GM23338 (cell line): Measurements from ENCODE around the gene LTB4R. TPM values are rescaled to one million over a fixed set of nuclear protein-coding genes. Genes with fewer than 3 reads are reported as not detected.

Experiments
- ATAC-seq: fragments of 200-7000 bp; cut with Tn5 transposase; 3 replicates; pipeline ENCODE4 v1.9.1; 2020
- DNase-seq: peaks from one replicate; pipeline ENCODE4 v3.0.0-alpha.2; 2015; ENCODE audit warnings: low spot score
- H2AFZ ChIP-seq: fragments of 200-600 bp; sonication (generic); 2 replicates; pipeline ENCODE4 v1.8.0; 2016; ENCODE audit warnings: antibody characterized with exemption, mild to moderate bottlenecking, moderate library complexity
- H3F3A ChIP-seq: fragments of 200-600 bp; sonication (generic); replicated peaks from 2 replicates; pipeline ENCODE4 v1.8.0; 2017; ENCODE audit warnings: antibody characterized with exemption, mixed run types, low read depth
- H3K27ac ChIP-seq: fragments of 200-600 bp; sonication (generic); 2 replicates; pipeline ENCODE4 v1.6.1; 2016; ENCODE audit warnings: low read depth
- H3K27me3 ChIP-seq: fragments of 200-600 bp; sonication (generic); 2 replicates; pipeline ENCODE4 v1.8.0; 2016; ENCODE audit warnings: mild to moderate bottlenecking, mixed run types, moderate library complexity; ENCODE audit not compliant: insufficient read depth
- H3K36me3 ChIP-seq: fragments of 200-600 bp; sonication (generic); 2 replicates; pipeline ENCODE4 v1.8.0; 2016; ENCODE audit warnings: mild to moderate bottlenecking; ENCODE audit not compliant: insufficient read depth
- H3K4me1 ChIP-seq: fragments of 200-600 bp; sonication (generic); 2 replicates; pipeline ENCODE4 v1.8.0; 2016; ENCODE audit warnings: mild to moderate bottlenecking, moderate library complexity; ENCODE audit not compliant: insufficient read depth
- H3K4me2 ChIP-seq: fragments of 200-600 bp; sonication (generic); 2 replicates; pipeline ENCODE4 v1.7.1; 2017; ENCODE audit warnings: mixed run types
- H3K4me3 ChIP-seq: fragments of 200-600 bp; sonication (generic); 2 replicates; pipeline ENCODE4 v1.6.1; 2016; ENCODE audit warnings: mixed run types
- H3K79me2 ChIP-seq: fragments of 200-600 bp; sonication (generic); replicated peaks from 2 replicates; pipeline ENCODE4 v1.8.0; 2017; ENCODE audit warnings: mild to moderate bottlenecking; ENCODE audit not compliant: insufficient read depth
- H3K9me2 ChIP-seq: fragments of 200-600 bp; sonication (generic); 2 replicates; pipeline ENCODE4 v1.8.0; 2017; ENCODE audit not compliant: insufficient read depth
- H4K20me1 ChIP-seq: fragments of 200-600 bp; sonication (generic); replicated peaks from 2 replicates; pipeline ENCODE4 v1.8.0; 2017; ENCODE audit warnings: mild to moderate bottlenecking; ENCODE audit not compliant: insufficient read depth
- H3K27ac Mint-ChIP-seq: 2 replicates; pipeline ENCODE4 v1.8.0; 2020; ENCODE audit warnings: inconsistent platforms, mild to moderate bottlenecking, moderate library complexity, mixed read lengths
- H3K27me3 Mint-ChIP-seq: 3 replicates; pipeline ENCODE4 v1.8.0; 2022; ENCODE audit warnings: low read depth, mild to moderate bottlenecking, moderate library complexity, mixed read lengths, inconsistent platforms; ENCODE audit not compliant: insufficient read depth, poor library complexity
- H3K36me3 Mint-ChIP-seq: 3 replicates; pipeline ENCODE4 v1.8.0; 2021; ENCODE audit warnings: low read depth, mild to moderate bottlenecking, inconsistent platforms, moderate library complexity, mixed read lengths
- H3K4me1 Mint-ChIP-seq: 3 replicates; pipeline ENCODE4 v1.8.0; 2020; ENCODE audit warnings: mild to moderate bottlenecking, inconsistent platforms, mixed read lengths
- H3K4me3 Mint-ChIP-seq: 3 replicates; pipeline ENCODE4 v1.8.0; 2021; ENCODE audit warnings: moderate library complexity, mild to moderate bottlenecking, inconsistent platforms, mixed read lengths
- H3K9me3 Mint-ChIP-seq: 3 replicates; pipeline ENCODE4 v1.8.0; 2020; ENCODE audit warnings: moderate library complexity, mild to moderate bottlenecking, inconsistent platforms, mixed read lengths
- CREB1 ChIP-seq: fragments of 250-450 bp; sonication (Bioruptor Pico); IDR thresholded peaks from 2 replicates; pipeline ENCODE4 v1.5.0; 2020; ENCODE audit warnings: low read depth, mild to moderate bottlenecking, moderate library complexity
- EZH2 ChIP-seq: fragments of 200-600 bp; sonication (generic); IDR thresholded peaks from one replicate; pipeline ENCODE4 v1.8.0; 2017; ENCODE audit warnings: antibody characterized with exemption, mild to moderate bottlenecking, low read depth; ENCODE audit not compliant: unreplicated experiment
- JUNB ChIP-seq: IDR thresholded peaks from one replicate; pipeline ENCODE4 v1.6.1; 2016; ENCODE audit warnings: antibody characterized with exemption; ENCODE audit not compliant: unreplicated experiment
- POLR2AphosphoS5 ChIP-seq: IDR thresholded peaks from 2 replicates; pipeline ENCODE4 v1.6.1; 2016; ENCODE audit warnings: antibody characterized with exemption, low read depth
- STAT1 ChIP-seq: IDR thresholded peaks from one replicate; pipeline ENCODE4 v1.6.1; 2016; ENCODE audit warnings: antibody characterized with exemption; ENCODE audit not compliant: unreplicated experiment
- ZNF114 ChIP-seq: fragments of 250-450 bp; sonication (Bioruptor Pico); IDR thresholded peaks from 2 replicates; pipeline ENCODE4 v1.5.0; 2020; ENCODE audit warnings: mild to moderate bottlenecking, moderate library complexity
- ZNF462 ChIP-seq: fragments of 250-450 bp; sonication (Bioruptor Pico); IDR thresholded peaks from 2 replicates; pipeline ENCODE4 v1.5.0; 2020; ENCODE audit warnings: mild to moderate bottlenecking, moderate library complexity
- polyA plus RNA-seq: library from polyadenylated mRNA; unstranded; fragments of >200 nt; fragmentation: Nextera tagmentation; extraction: Ambion mirVana; gene quantifications from 2 replicates; pipeline ENCODE4 v1.2.1, GENCODE V29; 2016
- total RNA-seq: library from RNA; depleted of rRNA; stranded (reverse); fragments of >200 nt; shearing (Covaris generic); gene quantifications from 2 replicates; pipeline ENCODE4 v1.2.3, GENCODE V29; 2014

Gene LTB4R
- total and polyA plus RNA-seq, 2 experiments from 2014 or later = 2.1 to 4.7 TPM

DNA sequence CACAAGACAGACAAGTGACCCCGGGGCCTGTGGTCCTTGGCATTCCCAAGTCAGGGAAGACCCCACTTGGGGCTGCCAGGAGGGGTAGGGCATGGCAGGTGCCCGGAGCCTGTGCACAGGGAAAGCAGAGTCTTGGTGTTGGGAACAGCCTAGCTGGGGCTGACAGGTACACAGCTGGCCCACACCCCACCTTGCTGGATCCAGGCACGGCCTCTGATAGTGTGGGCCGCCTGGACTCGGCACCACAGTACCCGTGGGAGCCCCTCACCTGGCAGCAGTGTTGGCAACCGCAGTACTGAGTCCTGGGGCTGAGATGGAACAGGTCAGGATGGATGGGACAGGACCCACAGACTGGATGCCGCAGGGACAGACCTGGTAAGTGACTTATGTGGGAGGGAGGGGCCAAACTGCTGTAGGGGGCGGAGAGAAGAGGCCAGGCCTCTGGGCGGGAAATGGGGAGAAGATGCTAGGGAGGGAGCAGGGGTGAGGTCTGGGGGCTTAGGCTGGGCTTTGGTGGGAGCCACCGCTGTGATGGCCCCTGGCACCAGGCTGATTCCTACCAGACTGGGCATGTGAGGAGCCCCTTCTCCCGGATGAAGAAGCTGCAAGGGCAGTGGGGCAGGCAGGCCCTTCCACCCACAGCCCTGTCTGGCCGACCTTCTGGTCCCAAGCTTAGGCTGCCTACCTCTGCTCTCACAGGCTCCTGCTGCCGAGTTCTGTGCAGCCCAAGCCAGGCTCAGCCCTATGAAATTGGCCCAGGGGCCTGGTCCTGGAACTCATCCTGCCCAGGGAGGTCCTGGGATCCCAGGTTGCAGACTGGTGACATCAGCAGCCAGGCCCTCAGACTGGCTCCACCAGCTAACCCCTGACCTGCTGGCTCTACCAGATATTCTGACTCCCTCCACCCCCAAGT lies 48.2 kb upstream of the LTB4R start, which contains the start of gene TGM1:
Gene TGM1 (minus strand): TSS at position 357 of the 913 bp plus-strand sequence. CDS start 825 bp downstream, outside the sequence.
- Mint-ChIP-seq H3K27ac (no peak within 1 kb of the TSS), H3K9me3 (no peaks in the 10 kb centered on the region), H3K36me3 (peaks cover 6% of the 10 kb centered on the region; the same call in 2 of the 3 replicates), H3K4me3 (no peak within 1 kb of the TSS), H3K27me3 (peaks cover 13% of the 10 kb centered on the region), H3K4me1 (peaks cover 7% of the 10 kb centered on the region)
- H3K4me2 ChIP-seq = no peak within 1 kb of the TSS
- no peaks in the 10 kb centered on the region for H3K9me2 ChIP-seq
- peak; percentile 56 for DNase-seq
- H4K20me1 ChIP-seq = no peaks in the 10 kb centered on the region
- no peak for TF ChIP-seq EZH2
- TF ChIP-seq JUNB = no peak
- no peak for TF ChIP-seq ZNF114 (CRISPR knock-in tag)
- no peak for TF ChIP-seq STAT1
- no peak for TF ChIP-seq ZNF462 (CRISPR knock-in tag)
- TF ChIP-seq CREB1 (CRISPR knock-in tag) = no peak
- no peak for TF ChIP-seq POLR2AphosphoS5
- H3F3A ChIP-seq = no peaks in the 10 kb centered on the region
- H3K36me3 ChIP-seq = no peaks in the 10 kb centered on the region
- no peaks in the 10 kb centered on the region for H3K4me1 ChIP-seq
- peak; percentile 72 for ATAC-seq
- H2AFZ ChIP-seq = no peak within 1 kb of the TSS
- no peak within 1 kb of the TSS for H3K4me3 ChIP-seq
- H3K79me2 ChIP-seq = no peaks in the 10 kb centered on the region
- no peak within 1 kb of the TSS for H3K27ac ChIP-seq
- H3K27me3 ChIP-seq = no peaks in the 10 kb centered on the region
